Measurements from ENCODE around the gene MT1HL1.
"Not testable (repeated sequence)": the region's sequence is repeated elsewhere in the genome, so short reads cannot be mapped to it uniquely, and the experiment has no call there.

MT1HL1 gene

GRCh38 chr1:237013608-237014007, 9.4 kb upstream of the MT1HL1 start:
- DNase-seq: no peak

DNA sequence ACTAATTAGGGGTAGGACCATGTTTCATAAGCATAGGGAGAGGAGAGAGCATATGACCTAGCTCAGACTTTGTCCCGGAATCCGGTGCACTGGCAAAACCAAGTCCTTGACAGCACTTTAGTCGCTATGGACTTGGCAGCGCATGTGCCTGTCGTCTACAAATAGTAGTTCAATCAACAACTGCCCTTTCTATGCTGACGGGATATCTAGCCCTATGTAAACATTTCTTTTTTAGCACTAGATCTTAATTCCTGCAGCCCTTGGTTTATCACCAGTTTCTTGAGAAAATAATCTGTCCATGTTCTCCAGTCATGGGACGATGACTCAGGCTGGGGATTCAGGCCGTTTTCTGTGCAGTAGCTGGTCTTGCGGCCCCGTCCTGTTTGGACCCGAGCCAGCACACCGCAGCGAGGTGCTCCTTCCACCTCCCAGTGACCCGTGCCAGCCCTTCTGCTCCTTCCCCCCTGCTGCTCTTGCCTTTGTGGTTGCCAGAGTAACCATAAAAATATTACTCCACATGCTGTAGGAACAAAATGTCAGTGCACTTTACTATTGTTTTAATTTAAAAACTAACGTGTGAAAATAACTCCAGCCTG, 8.6 kb upstream of the MT1HL1 start:
- DNase-seq: peak; percentile 18

GRCh38 chr1:237012361-237012760, 8.1 kb upstream of the MT1HL1 start:
- no peak for DNase-seq

GRCh38 chr1:237011432-237011831, 7.2 kb upstream of the MT1HL1 start:
- no peak for DNase-seq

DNA sequence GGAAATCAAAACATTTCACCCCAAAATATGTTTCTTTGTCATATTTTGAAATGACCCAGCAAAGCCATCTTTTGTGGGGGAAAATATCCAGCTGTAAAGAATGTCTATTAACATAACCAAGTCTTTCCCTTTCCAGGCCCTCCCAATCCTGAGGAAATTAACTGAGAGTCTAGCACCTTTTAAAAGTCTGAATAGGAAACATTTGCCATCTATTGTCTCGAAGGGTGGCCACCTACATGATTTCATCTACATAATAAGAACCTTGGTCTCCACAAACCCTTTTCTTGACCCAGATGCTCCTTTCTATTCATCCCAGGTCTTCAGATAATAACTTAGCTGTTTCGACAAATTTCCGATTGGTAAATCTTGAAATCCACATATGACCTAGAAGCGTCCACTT, 5.4 kb upstream of the MT1HL1 start:
- DNase-seq: no peak

GRCh38 chr1:237007147-237007881, 3.1 kb upstream of the MT1HL1 start:
- no peak for DNase-seq

GRCh38 chr1:237005674-237006073, 1.4 kb upstream of the MT1HL1 start:
- DNase-seq: no peak

- no peak for DNase-seq
Measured at GRCh38 chr1:237003516-237003915, 725 bp downstream of the MT1HL1 start.

DNA sequence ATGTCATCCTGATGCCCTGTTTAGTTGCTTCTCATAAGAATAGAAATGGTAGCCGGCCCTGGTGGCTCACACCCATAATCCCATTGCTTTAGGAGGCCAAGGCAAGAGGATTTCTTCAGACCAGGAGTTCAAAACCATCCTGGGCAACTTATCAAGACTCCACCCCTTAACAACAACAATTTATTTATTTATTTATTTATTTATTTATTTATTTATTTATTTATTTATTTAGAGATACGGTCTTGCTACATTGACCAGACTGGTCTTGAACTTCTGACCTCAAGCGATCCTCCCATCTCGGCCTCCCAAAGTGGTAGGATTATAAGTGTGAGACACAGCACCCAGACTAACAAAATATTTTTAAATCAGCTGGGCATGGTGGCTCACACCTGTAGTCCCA, 4.0 kb downstream of the MT1HL1 start:
- DNase-seq: no peak

DNA sequence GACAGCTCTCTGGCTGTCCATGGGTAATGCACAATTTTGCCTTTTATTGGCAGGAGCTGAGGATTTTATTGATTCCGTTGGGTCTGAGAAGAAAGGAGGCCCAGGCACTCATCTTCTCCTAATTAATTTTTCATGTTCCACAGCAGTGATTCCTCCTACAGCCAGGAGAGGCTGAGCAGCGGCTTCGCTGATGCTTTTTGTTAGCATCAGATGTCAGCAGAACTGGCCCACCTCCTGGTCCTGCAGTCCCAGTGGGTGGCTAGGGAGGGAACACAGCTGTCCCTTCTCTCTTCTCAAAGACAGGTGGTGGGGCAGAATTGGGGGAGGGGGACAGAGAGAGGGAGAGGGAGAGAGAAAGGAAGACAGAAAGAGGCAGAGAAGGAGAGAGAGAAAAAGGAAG, 5.7 kb downstream of the MT1HL1 start:
- no peak for DNase-seq

- no peak for DNase-seq
Measured at GRCh38 chr1:236997882-236998281, 6.4 kb downstream of the MT1HL1 start.

GRCh38 chr1:236997361-236997760, 6.9 kb downstream of the MT1HL1 start:
- no peak for DNase-seq

DNA sequence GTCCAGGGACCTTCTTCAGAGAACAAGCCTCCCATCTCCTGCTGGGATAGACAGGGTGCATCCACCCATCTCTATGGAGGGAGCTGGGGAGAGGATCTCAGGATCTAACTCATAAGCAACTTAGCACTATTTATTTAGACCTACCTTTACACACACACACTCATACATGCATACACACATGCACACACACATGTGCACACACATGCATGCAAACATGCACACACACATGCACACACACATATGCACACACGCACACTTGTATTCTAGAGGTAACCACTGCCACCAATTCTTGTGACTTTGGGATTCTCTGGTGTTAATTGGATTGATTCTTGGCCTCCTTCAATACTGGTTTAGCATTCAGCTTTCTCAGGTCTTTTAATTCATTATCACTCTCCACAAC, 9.8 kb downstream of the MT1HL1 start:
- no peak for DNase-seq

GRCh38 chr1:236992449-236992848, 11.8 kb downstream of the MT1HL1 start:
- no peak for DNase-seq

DNA sequence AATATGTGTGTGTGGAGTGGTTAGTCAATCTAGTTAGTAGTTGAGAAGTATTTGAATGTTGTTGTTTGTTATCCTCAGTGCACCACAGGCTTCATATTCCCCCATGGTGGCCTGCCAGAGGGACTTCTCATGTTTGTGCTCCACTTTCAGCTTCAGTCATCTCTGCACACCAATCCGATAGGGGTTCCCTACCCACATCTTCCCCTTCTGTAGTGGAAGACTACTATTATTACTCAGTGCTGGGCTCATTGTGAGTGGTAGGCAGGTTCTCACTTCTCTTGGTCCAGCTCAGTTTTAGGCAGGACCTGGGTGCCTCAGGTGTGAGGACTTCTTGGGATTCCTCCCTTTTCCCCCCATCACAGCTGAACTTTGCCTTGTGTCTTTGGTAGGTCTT, 14.2 kb downstream of the MT1HL1 start:
- DNase-seq: no peak

DNA sequence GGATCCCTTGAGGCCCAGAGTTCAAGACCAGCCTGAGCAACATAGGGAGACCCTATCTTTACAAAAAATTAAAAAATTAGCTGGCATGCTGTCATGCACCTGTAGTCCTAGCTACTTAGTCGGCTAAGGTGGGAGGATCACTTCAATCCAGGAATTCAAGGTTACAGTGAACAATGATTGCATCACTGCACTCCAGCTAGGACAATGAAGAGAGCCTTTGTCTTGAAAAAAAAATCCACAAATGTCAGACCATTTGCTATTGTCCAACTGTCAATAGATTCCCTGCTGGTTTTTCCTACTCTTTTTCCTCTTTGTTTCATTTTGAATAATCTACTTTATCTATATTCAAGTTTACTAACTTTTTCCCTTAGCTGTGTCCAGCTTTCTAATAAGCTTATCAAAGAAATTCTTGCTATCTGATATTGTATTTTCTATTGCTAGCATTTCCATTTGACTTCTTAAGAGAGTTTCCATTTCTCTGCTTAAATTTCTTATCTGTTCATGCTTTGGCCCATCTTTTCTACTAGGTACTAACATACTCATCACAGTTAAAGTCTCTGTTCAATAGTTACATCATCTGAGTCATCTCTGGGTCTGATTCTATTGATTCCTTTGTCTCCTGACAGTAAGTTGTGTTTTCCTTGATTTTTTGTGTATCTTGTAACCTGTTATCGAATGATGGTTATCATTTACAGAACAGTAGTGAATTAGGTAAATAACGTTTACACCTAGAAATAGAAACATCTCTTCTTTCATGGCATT, 14.8 kb downstream of the MT1HL1 start:
- DNase-seq: no peak

GRCh38 chr1:236983818-236984217, 20.4 kb downstream of the MT1HL1 start:
- no peak for DNase-seq

- no peak for DNase-seq
Measured at GRCh38 chr1:236982380-236982779, 21.9 kb downstream of the MT1HL1 start.

- not testable (repeated sequence) for DNase-seq
Measured at GRCh38 chr1:236981431-236981830, 22.8 kb downstream of the MT1HL1 start.

DNA sequence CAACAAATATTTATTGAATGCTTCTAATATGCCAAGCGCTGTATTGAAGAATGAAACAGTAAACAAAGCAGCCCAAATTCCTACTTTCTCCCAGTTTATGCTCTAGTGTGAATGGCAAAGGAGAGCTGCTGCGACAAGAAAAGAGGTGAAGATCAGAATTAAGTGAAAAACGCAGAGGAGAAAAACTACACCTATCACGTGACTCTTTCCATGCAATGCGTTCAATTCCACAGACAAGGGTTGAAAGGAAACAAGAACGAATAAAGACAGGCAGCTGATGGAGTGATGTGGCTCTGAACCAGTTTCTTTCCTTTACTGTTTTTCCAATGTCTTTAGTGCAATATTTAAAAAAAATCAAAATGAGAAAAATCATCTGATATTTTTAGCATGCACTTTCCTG, 23.6 kb downstream of the MT1HL1 start:
- no peak for DNase-seq

DNA sequence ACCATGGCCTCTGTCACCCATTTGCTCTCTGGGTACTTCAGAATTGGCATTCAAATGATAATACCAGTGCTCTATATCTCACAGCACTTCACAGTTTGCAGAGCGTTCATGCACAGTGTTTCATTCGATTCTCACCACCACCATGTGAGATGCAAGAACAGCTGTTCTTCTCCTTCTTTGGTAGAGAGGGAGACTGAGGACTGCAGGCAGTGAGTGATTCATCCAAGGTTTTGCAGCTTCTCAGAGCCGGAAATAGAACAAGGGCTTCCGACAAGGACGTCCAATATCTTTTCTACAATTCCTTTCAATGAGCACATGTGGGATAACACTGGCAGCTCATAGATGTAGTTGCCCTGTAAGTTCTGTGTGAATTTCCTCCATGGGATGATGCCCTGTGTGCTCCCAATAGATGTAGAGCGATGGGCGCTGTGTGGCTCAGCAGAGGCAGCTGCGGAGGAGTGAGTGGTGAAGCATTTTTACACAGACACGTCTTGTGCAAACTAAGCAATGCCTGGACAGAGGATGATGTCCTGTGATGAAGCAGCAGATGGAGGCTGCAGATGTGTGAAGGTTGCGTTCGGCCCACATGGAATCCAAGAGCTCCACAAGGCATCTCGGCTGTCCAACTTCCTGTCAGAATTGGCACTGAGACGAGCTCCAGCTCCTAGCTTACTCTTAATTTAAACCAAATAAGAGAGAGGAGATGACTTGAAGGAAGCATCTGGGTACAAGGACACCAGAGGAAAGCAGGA, 24.9 kb downstream of the MT1HL1 start:
- no peak for DNase-seq

DNA sequence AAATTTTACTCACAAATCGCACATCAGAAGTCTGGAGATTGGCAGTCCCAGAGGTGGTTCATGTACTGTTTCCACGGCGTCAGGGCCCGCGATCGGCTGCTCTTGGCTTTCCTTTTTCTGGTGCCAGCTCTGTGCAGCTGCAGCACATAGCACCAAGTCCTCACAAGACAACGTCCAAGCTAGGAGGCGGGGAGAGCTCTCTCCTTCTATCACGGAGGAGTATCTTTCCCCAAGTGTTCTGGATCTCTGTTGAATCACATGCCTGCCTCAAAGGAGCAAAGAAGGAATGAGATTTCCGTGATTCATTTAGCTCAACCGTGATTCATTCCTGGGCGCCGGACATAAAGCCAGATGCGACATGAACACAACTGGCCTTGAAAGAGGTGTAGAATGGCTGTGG, 25.5 kb downstream of the MT1HL1 start:
- no peak for DNase-seq

- DNase-seq: no peak
Measured at GRCh38 chr1:236975461-236975860, 28.8 kb downstream of the MT1HL1 start.

All from NCI-H748 treated with DMSO at 0.1 percent for 48 hours (cell line).